Measurements from ENCODE around the gene ZNF362. TPM values are rescaled to one million over a fixed set of nuclear protein-coding genes. Genes with fewer than 3 reads are reported as not detected.

ZNF362 gene
- total RNA-seq, 1 donor from 2014 or later: 10.9 TPM

GRCh38 chr1:33256221-33256470, 146 bp upstream of the ZNF362 start:
- TF ChIP-seq CTCF (IDR thresholded peaks at IDR 0.05): no peak
- no peak for TF ChIP-seq EZH2phosphoT487 (IDR thresholded peaks at IDR 0.05)
- Histone ChIP-seq H3K9me3 (ENCODE audit: low read depth) (no peaks in the 10 kb centered on the region), H3K27me3 (no peaks in the 10 kb centered on the region), H3K79me2 (ENCODE audit: low read depth) (peaks cover 45% of the 10 kb centered on the region), H3K4me3 (peak overlapping the region; percentile 36), H3K27ac (no peak overlapping the region), H3K9ac (no peak overlapping the region), H3K4me1 (peaks cover 22% of the 10 kb centered on the region), H2AFZ (replicated peaks) (no peak overlapping the region), H3K36me3 (no peaks in the 10 kb centered on the region), H3K4me2 (no peak overlapping the region), H3F3A (ENCODE audit: low read depth) (peaks cover 16% of the 10 kb centered on the region), H4K20me1 (ENCODE audit: low read depth) (peaks cover 35% of the 10 kb centered on the region)
- no peak overlapping the region for H3K27ac Mint-ChIP-seq
- peak overlapping the region; percentile 53 for H3K4me3 Mint-ChIP-seq
- peaks cover 9% of the 10 kb centered on the region for H3K27me3 Mint-ChIP-seq (ENCODE audit: insufficient read depth, low read depth)
- peaks cover 5% of the 10 kb centered on the region for H3K36me3 Mint-ChIP-seq
- no peak for DNase-seq (ENCODE audit: low spot score)
- H3K9me3 Mint-ChIP-seq: peaks cover 4% of the 10 kb centered on the region
- H3K4me1 Mint-ChIP-seq: peaks cover 33% of the 10 kb centered on the region

DNA sequence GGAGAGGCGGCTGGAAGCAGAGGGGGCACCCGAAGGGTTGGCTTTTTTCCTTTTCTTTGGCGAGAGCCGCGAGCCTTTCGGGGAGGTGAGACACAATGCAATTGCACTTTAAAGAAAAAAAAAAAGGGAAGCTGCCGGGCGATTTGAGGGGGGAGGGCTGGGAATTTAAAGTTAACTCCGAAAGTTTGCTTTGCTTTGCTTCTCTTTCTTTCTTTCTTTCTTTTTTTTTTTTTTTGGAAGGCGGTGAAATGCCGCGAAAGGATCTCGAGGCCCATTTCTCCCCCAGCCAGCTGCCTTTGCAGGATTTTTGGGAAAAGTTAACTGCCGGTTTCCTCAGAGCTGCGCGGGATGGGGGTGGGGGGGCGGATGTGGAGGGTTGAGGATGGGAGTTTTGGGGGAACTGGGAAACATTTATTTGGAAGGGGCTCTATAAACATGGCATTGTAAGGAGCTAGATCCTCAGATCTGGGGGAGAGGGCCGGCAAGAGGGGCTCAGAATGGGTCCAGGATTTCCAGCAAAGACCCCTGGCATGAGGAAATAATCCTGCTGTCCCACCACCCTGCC, 997 bp downstream of the ZNF362 start:
- Histone ChIP-seq H3K79me2 (ENCODE audit: low read depth) (peaks cover 53% of the 10 kb centered on the region), H3K4me2 (peak overlapping the region; percentile 86), H3K4me1 (peaks cover 22% of the 10 kb centered on the region), H3K36me3 (no peaks in the 10 kb centered on the region), H2AFZ (replicated peaks) (peak overlapping the region; percentile 51), H3K9ac (peak overlapping the region; percentile 55), H3K27me3 (no peaks in the 10 kb centered on the region), H3K27ac (no peak overlapping the region), H3K9me3 (ENCODE audit: low read depth) (no peaks in the 10 kb centered on the region), H3K4me3 (peak overlapping the region; percentile 93), H4K20me1 (ENCODE audit: low read depth) (peaks cover 44% of the 10 kb centered on the region), H3F3A (ENCODE audit: low read depth) (peaks cover 16% of the 10 kb centered on the region)
- H3K27ac Mint-ChIP-seq: peak overlapping the region; percentile 100
- peak; percentile 40 for DNase-seq (ENCODE audit: low spot score)
- H3K4me3 Mint-ChIP-seq: peak overlapping the region; percentile 100
- H3K36me3 Mint-ChIP-seq: peaks cover 12% of the 10 kb centered on the region
- H3K27me3 Mint-ChIP-seq (ENCODE audit: insufficient read depth, low read depth): peaks cover 6% of the 10 kb centered on the region
- peaks cover 4% of the 10 kb centered on the region for H3K9me3 Mint-ChIP-seq
- H3K4me1 Mint-ChIP-seq: peaks cover 39% of the 10 kb centered on the region
- TF ChIP-seq CTCF (IDR thresholded peaks at IDR 0.05) (no peak), EZH2phosphoT487 (IDR thresholded peaks at IDR 0.05) (no peak), EZH2 (IDR thresholded peaks at IDR 0.05) (no peak)

- Mint-ChIP-seq H3K9me3 (peaks cover 4% of the 10 kb centered on the region), H3K27ac (peak overlapping the region; percentile 100), H3K4me3 (peak overlapping the region; percentile 100), H3K36me3 (peaks cover 12% of the 10 kb centered on the region), H3K27me3 (ENCODE audit: insufficient read depth, low read depth) (peaks cover 6% of the 10 kb centered on the region), H3K4me1 (peaks cover 39% of the 10 kb centered on the region)
- Histone ChIP-seq H3K79me2 (ENCODE audit: low read depth) (peaks cover 60% of the 10 kb centered on the region), H2AFZ (replicated peaks) (no peak overlapping the region), H3K27me3 (no peaks in the 10 kb centered on the region), H3K9ac (peak overlapping the region; percentile 55), H3K4me1 (peaks cover 22% of the 10 kb centered on the region), H3K27ac (no peak overlapping the region), H3K4me2 (peak overlapping the region; percentile 86), H3K4me3 (peak overlapping the region; percentile 93), H3K36me3 (no peaks in the 10 kb centered on the region), H3K9me3 (ENCODE audit: low read depth) (no peaks in the 10 kb centered on the region), H3F3A (ENCODE audit: low read depth) (peaks cover 16% of the 10 kb centered on the region), H4K20me1 (ENCODE audit: low read depth) (peaks cover 50% of the 10 kb centered on the region)
- TF ChIP-seq CTCF (IDR thresholded peaks at IDR 0.05): no peak
- no peak for TF ChIP-seq EZH2phosphoT487 (IDR thresholded peaks at IDR 0.05)
- TF ChIP-seq EZH2 (IDR thresholded peaks at IDR 0.05): no peak
- DNase-seq (ENCODE audit: low spot score): peak; percentile 17
These were observed 1.8 kb downstream of the ZNF362 start for GRCh38 chr1:33257772-33258712.

Data from neural progenitor cell (in vitro differentiated cells).